CD4-positive, alpha-beta T cell treated with Interleukin-17A for 1 hour (primary cell): ENCODE data around the gene SLC31A1.

ENCODE experiments used
- DNase-seq: peaks from one replicate; pipeline ENCODE4 v3.0.0-alpha.2; 2020

The SLC31A1 gene

GRCh38 chr9:113309204-113309813, 88.0 kb downstream of the SLC31A1 start:
- peak; percentile 55 for DNase-seq

GRCh38 chr9:113310538-113310937, 89.2 kb downstream of the SLC31A1 start:
- DNase-seq: no peak

GRCh38 chr9:113311961-113312360, 90.6 kb downstream of the SLC31A1 start:
- no peak for DNase-seq

GRCh38 chr9:113313261-113313660, 91.9 kb downstream of the SLC31A1 start:
- no peak for DNase-seq
